ENCODE data around the gene SEPTIN5. TPM values are rescaled to one million over a fixed set of nuclear protein-coding genes. Genes with fewer than 3 reads are reported as not detected.

Gene SEPTIN5
- total RNA-seq, 2 donors from 2014 or later = 1.8 to 1.9 TPM

- Mint-ChIP-seq H3K27ac (no peak overlapping the region), H3K36me3 (ENCODE audit: insufficient read depth in 2 of 2) (no peaks in the 10 kb centered on the region), H3K4me1 (ENCODE audit: low read depth) (no peaks in the 10 kb centered on the region), H3K27me3 (ENCODE audit: low read depth) (no peaks in the 10 kb centered on the region), H3K9me3 (no peaks in the 10 kb centered on the region), H3K4me3 (peak overlapping the region; percentile 82 to 83)
- DNase-seq = peak; percentile 83 to 90
- ATAC-seq (replicated peaks in 1 of 2) = peak; percentile 89 to 90
These were observed 16.5 kb downstream of the SEPTIN5 start for GRCh38 chr22:19730655-19731360.

- Mint-ChIP-seq H3K4me1 (ENCODE audit: low read depth) (no peaks in the 10 kb centered on the region), H3K27me3 (ENCODE audit: low read depth) (no peaks in the 10 kb centered on the region), H3K27ac (no peak overlapping the region), H3K4me3 (peak overlapping the region in 1 of 2 donors; percentile 83), H3K9me3 (no peaks in the 10 kb centered on the region), H3K36me3 (ENCODE audit: insufficient read depth in 2 of 2) (no peaks in the 10 kb centered on the region)
- DNase-seq (no peak), ATAC-seq (replicated peaks in 1 of 2) (no peak)
These were observed 17.2 kb downstream of the SEPTIN5 start for GRCh38 chr22:19731361-19732135.

GRCh38 chr22:19732403-19733113 lies 18.3 kb downstream of the SEPTIN5 start:
- no peak for DNase-seq
- no peak for ATAC-seq (replicated peaks in 1 of 2)
- Mint-ChIP-seq H3K4me1 (ENCODE audit: low read depth) (no peaks in the 10 kb centered on the region), H3K27me3 (ENCODE audit: low read depth) (no peaks in the 10 kb centered on the region), H3K4me3 (no peak overlapping the region), H3K27ac (no peak overlapping the region), H3K9me3 (no peaks in the 10 kb centered on the region), H3K36me3 (ENCODE audit: insufficient read depth in 2 of 2) (no peaks in the 10 kb centered on the region)

- DNase-seq = no peak
- H3K4me3 Mint-ChIP-seq = no peak overlapping the region
- H3K27me3 Mint-ChIP-seq (ENCODE audit: low read depth) = no peaks in the 10 kb centered on the region
- H3K27ac Mint-ChIP-seq = no peak overlapping the region
- no peaks in the 10 kb centered on the region for H3K4me1 Mint-ChIP-seq (ENCODE audit: low read depth)
- no peak for ATAC-seq (replicated peaks in 1 of 2)
- no peaks in the 10 kb centered on the region for H3K36me3 Mint-ChIP-seq (ENCODE audit: insufficient read depth in 2 of 2)
- H3K9me3 Mint-ChIP-seq = no peaks in the 10 kb centered on the region
These were observed 19.5 kb downstream of the SEPTIN5 start for GRCh38 chr22:19733755-19734154.

GRCh38 chr22:19734163-19734562 lies 19.9 kb downstream of the SEPTIN5 start:
- H3K9me3 Mint-ChIP-seq = no peaks in the 10 kb centered on the region
- H3K4me3 Mint-ChIP-seq = no peak overlapping the region
- H3K4me1 Mint-ChIP-seq (ENCODE audit: low read depth) = no peaks in the 10 kb centered on the region
- no peak for ATAC-seq (replicated peaks in 1 of 2)
- H3K27me3 Mint-ChIP-seq (ENCODE audit: low read depth) = no peaks in the 10 kb centered on the region
- no peaks in the 10 kb centered on the region for H3K36me3 Mint-ChIP-seq (ENCODE audit: insufficient read depth in 2 of 2)
- no peak overlapping the region for H3K27ac Mint-ChIP-seq
- no peak for DNase-seq

- no peak overlapping the region for H3K27ac Mint-ChIP-seq
- no peaks in the 10 kb centered on the region for H3K36me3 Mint-ChIP-seq (ENCODE audit: insufficient read depth in 2 of 2)
- no peak overlapping the region for H3K4me3 Mint-ChIP-seq
- DNase-seq = no peak
- no peaks in the 10 kb centered on the region for H3K4me1 Mint-ChIP-seq (ENCODE audit: low read depth)
- ATAC-seq (replicated peaks in 1 of 2) = no peak
- H3K27me3 Mint-ChIP-seq (ENCODE audit: low read depth) = no peaks in the 10 kb centered on the region
- H3K9me3 Mint-ChIP-seq = no peaks in the 10 kb centered on the region
These were observed 20.6 kb downstream of the SEPTIN5 start for GRCh38 chr22:19734837-19735382.

- no peak for DNase-seq
- Mint-ChIP-seq H3K4me1 (ENCODE audit: low read depth) (no peaks in the 10 kb centered on the region), H3K36me3 (ENCODE audit: insufficient read depth in 2 of 2) (no peaks in the 10 kb centered on the region), H3K4me3 (no peak overlapping the region), H3K9me3 (no peaks in the 10 kb centered on the region), H3K27ac (no peak overlapping the region), H3K27me3 (ENCODE audit: low read depth) (no peaks in the 10 kb centered on the region)
- no peak for ATAC-seq (replicated peaks in 1 of 2)
These were observed 21.6 kb downstream of the SEPTIN5 start for GRCh38 chr22:19735665-19736510.

GRCh38 chr22:19737846-19738663 lies 23.8 kb downstream of the SEPTIN5 start:
- Mint-ChIP-seq H3K27ac (no peak overlapping the region), H3K27me3 (ENCODE audit: low read depth) (no peaks in the 10 kb centered on the region), H3K9me3 (no peaks in the 10 kb centered on the region), H3K4me1 (ENCODE audit: low read depth) (no peaks in the 10 kb centered on the region), H3K4me3 (no peak overlapping the region), H3K36me3 (ENCODE audit: insufficient read depth in 2 of 2) (no peaks in the 10 kb centered on the region)
- DNase-seq (no peak), ATAC-seq (replicated peaks in 1 of 2) (no peak)

GRCh38 chr22:19738664-19739447 lies 24.6 kb downstream of the SEPTIN5 start:
- Mint-ChIP-seq H3K9me3 (no peaks in the 10 kb centered on the region), H3K4me3 (no peak overlapping the region), H3K27ac (no peak overlapping the region), H3K4me1 (ENCODE audit: low read depth) (no peaks in the 10 kb centered on the region), H3K27me3 (ENCODE audit: low read depth) (no peaks in the 10 kb centered on the region), H3K36me3 (ENCODE audit: insufficient read depth in 2 of 2) (no peaks in the 10 kb centered on the region)
- DNase-seq = no peak
- no peak for ATAC-seq (replicated peaks in 1 of 2)

GRCh38 chr22:19739448-19739895 lies 25.2 kb downstream of the SEPTIN5 start:
- no peak for DNase-seq
- ATAC-seq (replicated peaks in 1 of 2) = no peak
- H3K4me1 Mint-ChIP-seq (ENCODE audit: low read depth) = no peaks in the 10 kb centered on the region
- no peaks in the 10 kb centered on the region for H3K36me3 Mint-ChIP-seq (ENCODE audit: insufficient read depth in 2 of 2)
- H3K27me3 Mint-ChIP-seq (ENCODE audit: low read depth) = no peaks in the 10 kb centered on the region
- H3K9me3 Mint-ChIP-seq = no peaks in the 10 kb centered on the region
- no peak overlapping the region for H3K27ac Mint-ChIP-seq
- H3K4me3 Mint-ChIP-seq = no peak overlapping the region

GRCh38 chr22:19739911-19740449 lies 25.7 kb downstream of the SEPTIN5 start:
- no peaks in the 10 kb centered on the region for H3K9me3 Mint-ChIP-seq
- H3K27me3 Mint-ChIP-seq (ENCODE audit: low read depth) = no peaks in the 10 kb centered on the region
- H3K4me3 Mint-ChIP-seq = no peak overlapping the region
- no peak overlapping the region for H3K27ac Mint-ChIP-seq
- H3K36me3 Mint-ChIP-seq (ENCODE audit: insufficient read depth in 2 of 2) = no peaks in the 10 kb centered on the region
- no peaks in the 10 kb centered on the region for H3K4me1 Mint-ChIP-seq (ENCODE audit: low read depth)
- ATAC-seq (replicated peaks in 1 of 2) (no peak), DNase-seq (no peak)
